ENCODE measurements around the gene GPR17. TPM values are rescaled to one million over a fixed set of nuclear protein-coding genes. Genes with fewer than 3 reads are reported as not detected.

Gene GPR17
- total RNA-seq, 1 experiment from 2014 or later, result not detected

GRCh38 chr2:127649100-127649611 lies 3.2 kb downstream of the GPR17 start:
- intact Hi-C loops (cut with micrococcal nuclease; ENCODE audit: unreplicated experiment), result loop anchor here (1.0 kb wide), 1 partner anchor 58 kb away; no protein-coding TSS in a partner anchor
- Histone ChIP-seq H3K4me3 (ENCODE audit: low read depth in 2 of 2, low read length in 2 of 2) (no peak overlapping the region), H3K27me3 (ENCODE audit: control insufficient read depth, insufficient read depth, low read length) (no peaks in the 10 kb centered on the region), H3K27ac (ENCODE audit: low read length) (no peak overlapping the region), H3K4me1 (ENCODE audit: control insufficient read depth, insufficient read depth, low read length) (peaks cover 6% of the 10 kb centered on the region; the same call in 1 of the 2 replicates), H3K36me3 (ENCODE audit: control insufficient read depth, insufficient read depth, low read length) (no peaks in the 10 kb centered on the region), H3K9me3 (ENCODE audit: control insufficient read depth, insufficient read depth, low read depth, low read length) (no peaks in the 10 kb centered on the region)
- in situ Hi-C loops (cut with HindIII; ENCODE audit: low pct_unique_long_range_greater_than_20kb, low sequenced_read_pairs), result no loop called here
- ATAC-seq, result peak; percentile 14; the same call in 1 of the 2 replicates
- TF ChIP-seq SIN3A (IDR thresholded peaks at IDR 0.05; ENCODE audit: borderline replicate concordance, insufficient read depth, low read depth, low read length) (no peak), REST (IDR thresholded peaks at IDR 0.05; ENCODE audit: insufficient read depth in 1 of 2, low read depth in 2 of 2, low read length in 1 of 2) (no peak), POLR2AphosphoS5 (IDR thresholded peaks at IDR 0.05; ENCODE audit: low read depth, low read length) (no peak), CTCF (IDR thresholded peaks at IDR 0.05) (no peak), TCF7L2 (IDR thresholded peaks at IDR 0.05; ENCODE audit: low read depth, low read length) (no peak)
- DNase-seq (ENCODE audit: low read depth, low spot score), result no peak
- ChIA-PET POLR2A (no interaction called here), CTCF (interaction anchor here (2.2 kb wide), 1 partner anchor 57 kb away, joined by 42 read pairs; no protein-coding TSS in a partner anchor)
- BruUV-seq (replicated peaks), result no TSS peak

- peak; percentile 45 for DNase-seq (ENCODE audit: low read depth, low spot score)
- no peaks in the 10 kb centered on the region for H3K9me3 ChIP-seq (ENCODE audit: control insufficient read depth, insufficient read depth, low read depth, low read length)
- H3K36me3 ChIP-seq (ENCODE audit: control insufficient read depth, insufficient read depth, low read length), result no peaks in the 10 kb centered on the region
- POLR2A ChIA-PET, result no interaction called here
- no peak overlapping the region for H3K4me3 ChIP-seq (ENCODE audit: low read depth in 2 of 2, low read length in 2 of 2)
- no peaks in the 10 kb centered on the region for H3K27me3 ChIP-seq (ENCODE audit: control insufficient read depth, insufficient read depth, low read length)
- BruUV-seq (replicated peaks), result no TSS peak
- TF ChIP-seq TCF7L2 (IDR thresholded peaks at IDR 0.05; ENCODE audit: low read depth, low read length) (no peak), CTCF (IDR thresholded peaks at IDR 0.05) (peak; percentile 92), POLR2AphosphoS5 (IDR thresholded peaks at IDR 0.05; ENCODE audit: low read depth, low read length) (peak; percentile 31; the same call in 1 of the 2 replicates)
- in situ Hi-C loops (cut with HindIII; ENCODE audit: low pct_unique_long_range_greater_than_20kb, low sequenced_read_pairs), result no loop called here
- intact Hi-C loops (cut with micrococcal nuclease; ENCODE audit: unreplicated experiment), result loop anchor here (1.0 kb wide), 1 partner anchor 58 kb away; no protein-coding TSS in a partner anchor
- CTCF ChIA-PET, result interaction anchor here (0.7 to 2.2 kb wide), 3 partner anchors 58 to 121 kb away, joined by 3 to 42 read pairs (median 3); no protein-coding TSS in a partner anchor
- H3K4me1 ChIP-seq (ENCODE audit: control insufficient read depth, insufficient read depth, low read length), result peaks cover 6% of the 10 kb centered on the region; the same call in 1 of the 2 replicates
- peak; percentile 87 for ATAC-seq
- no peak overlapping the region for H3K27ac ChIP-seq (ENCODE audit: low read length)
Observed at GRCh38 chr2:127649684-127650040, 3.7 kb downstream of the GPR17 start.
